ENCODE results near the gene ADCY10.
"Not testable (repeated sequence)": the region's sequence is repeated elsewhere in the genome, so short reads cannot be mapped to it uniquely, and the experiment has no call there.

- TF ChIP-seq, protein P1, sequence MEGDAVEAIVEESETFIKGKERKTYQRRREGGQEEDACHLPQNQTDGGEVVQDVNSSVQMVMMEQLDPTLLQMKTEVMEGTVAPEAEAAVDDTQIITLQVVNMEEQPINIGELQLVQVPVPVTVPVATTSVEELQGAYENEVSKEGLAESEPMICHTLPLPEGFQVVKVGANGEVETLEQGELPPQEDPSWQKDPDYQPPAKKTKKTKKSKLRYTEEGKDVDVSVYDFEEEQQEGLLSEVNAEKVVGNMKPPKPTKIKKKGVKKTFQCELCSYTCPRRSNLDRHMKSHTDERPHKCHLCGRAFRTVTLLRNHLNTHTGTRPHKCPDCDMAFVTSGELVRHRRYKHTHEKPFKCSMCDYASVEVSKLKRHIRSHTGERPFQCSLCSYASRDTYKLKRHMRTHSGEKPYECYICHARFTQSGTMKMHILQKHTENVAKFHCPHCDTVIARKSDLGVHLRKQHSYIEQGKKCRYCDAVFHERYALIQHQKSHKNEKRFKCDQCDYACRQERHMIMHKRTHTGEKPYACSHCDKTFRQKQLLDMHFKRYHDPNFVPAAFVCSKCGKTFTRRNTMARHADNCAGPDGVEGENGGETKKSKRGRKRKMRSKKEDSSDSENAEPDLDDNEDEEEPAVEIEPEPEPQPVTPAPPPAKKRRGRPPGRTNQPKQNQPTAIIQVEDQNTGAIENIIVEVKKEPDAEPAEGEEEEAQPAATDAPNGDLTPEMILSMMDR (IDR thresholded peaks at IDR 0.05) = not testable (repeated sequence)
- TF ChIP-seq POLR2AphosphoS5 (IDR thresholded peaks at IDR 0.05; ENCODE audit: insufficient read depth in 1 of 2, low read depth in 1 of 2); POLR2A (IDR thresholded peaks at IDR 0.05): not testable (repeated sequence)
Observed at GRCh38 chr1:167863191-167863920, 50.6 kb downstream of the ADCY10 start.

Data from vagina (tissue), 2 donors.